ENCODE data around the gene PNLDC1.
"Not testable (repeated sequence)": the region's sequence is repeated elsewhere in the genome, so short reads cannot be mapped to it uniquely, and the experiment has no call there.

Gene PNLDC1

DNA sequence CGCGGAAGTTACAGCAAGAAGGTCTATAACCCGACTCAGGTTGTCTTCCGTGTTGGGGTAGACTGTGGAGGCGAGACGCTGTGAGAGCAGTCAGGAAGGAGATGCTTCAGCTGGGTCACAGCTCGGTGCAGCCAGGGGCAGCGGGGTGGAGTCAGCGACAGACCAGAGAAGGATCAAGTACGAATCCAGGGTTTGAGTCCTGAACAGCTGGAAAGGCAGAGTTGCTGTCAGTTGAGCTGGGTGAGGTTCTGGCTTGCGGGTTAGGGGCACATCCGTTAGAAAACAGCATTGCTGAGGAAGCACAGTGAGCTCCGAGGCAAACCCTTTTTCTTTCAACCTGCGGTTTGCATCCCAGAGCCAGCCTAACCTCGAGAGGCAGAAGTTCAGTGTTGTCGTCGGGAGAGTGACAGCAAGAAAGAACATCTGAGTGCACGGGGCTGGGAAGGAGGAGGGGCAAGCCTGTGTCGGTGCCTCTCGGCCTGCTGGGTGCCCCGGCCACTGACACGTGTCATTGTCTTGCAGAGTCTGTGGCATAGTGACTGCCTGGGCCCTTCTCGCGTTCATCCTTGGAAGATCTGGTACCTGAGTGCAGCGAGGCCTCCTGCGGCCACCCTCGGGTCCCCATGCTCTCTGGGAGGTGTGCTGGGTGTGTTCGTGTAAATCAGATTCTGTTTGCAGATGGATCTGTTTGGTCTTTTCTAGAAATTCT, 20.0 kb downstream of the PNLDC1 start:
- no peak for DNase-seq (ENCODE audit: low spot score)

- DNase-seq (ENCODE audit: low spot score) = no peak
These were observed 21.0 kb downstream of the PNLDC1 start for GRCh38 chr6:159821122-159821521.

DNA sequence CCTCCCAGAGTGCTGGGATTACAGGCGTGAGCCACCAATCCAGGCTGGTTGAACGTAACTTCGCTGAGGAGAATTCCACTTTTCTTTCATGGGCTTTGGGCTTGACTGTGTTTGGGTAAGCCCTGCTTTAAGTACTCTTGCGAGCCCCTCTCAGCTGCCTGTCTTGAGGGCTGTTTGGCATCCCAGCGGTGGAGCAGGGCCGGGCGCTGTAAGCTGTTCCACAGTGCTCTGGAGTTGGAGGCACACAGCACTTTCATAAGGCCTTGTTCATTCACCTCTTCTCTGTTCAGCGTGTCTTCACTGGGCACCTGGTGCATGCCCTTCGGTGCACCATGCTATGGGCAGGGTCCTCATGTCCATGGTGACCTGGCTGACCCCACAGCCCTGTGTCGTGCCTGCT, 21.6 kb downstream of the PNLDC1 start:
- no peak for DNase-seq (ENCODE audit: low spot score)

DNA sequence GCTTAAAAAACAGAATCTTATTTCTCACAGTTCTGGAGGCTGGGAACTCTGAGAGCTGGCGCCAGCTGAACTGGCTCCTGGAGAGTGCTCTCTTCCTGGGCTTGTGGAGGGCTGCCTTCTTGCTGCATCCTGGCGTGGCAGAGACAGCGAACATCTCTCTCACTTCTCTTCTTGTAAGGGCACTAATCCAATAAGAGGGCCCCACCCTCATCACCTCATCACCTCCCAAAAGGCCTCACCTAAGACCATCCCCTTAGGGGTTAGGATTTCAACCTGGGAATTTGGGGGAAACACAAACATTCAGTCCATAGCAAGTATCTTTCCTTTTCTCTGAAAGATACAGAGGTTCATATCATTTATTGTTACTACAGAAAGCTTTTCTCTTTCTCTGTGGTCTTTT, 23.9 kb downstream of the PNLDC1 start:
- DNase-seq (ENCODE audit: low spot score) = no peak

DNA sequence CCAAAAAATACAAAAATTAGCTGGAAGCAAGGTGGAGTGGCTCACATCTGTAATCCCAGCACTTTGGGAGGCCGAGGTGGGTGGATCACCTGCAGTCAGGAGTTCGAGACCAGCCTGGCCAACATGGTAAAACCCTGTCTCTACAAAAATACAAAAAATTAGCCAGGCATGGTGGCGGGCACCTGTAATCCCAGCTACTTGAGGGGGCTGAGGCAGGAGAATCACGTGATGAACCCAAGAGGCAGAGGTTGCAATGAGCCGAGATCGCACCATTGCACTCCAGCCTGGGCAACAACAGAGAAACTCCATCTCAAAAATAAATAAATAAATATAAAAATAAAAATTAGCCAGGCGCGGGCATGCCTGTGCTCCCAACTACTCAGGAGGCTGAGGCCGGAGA, 24.6 kb downstream of the PNLDC1 start:
- not testable (repeated sequence) for DNase-seq (ENCODE audit: low spot score)

DNA sequence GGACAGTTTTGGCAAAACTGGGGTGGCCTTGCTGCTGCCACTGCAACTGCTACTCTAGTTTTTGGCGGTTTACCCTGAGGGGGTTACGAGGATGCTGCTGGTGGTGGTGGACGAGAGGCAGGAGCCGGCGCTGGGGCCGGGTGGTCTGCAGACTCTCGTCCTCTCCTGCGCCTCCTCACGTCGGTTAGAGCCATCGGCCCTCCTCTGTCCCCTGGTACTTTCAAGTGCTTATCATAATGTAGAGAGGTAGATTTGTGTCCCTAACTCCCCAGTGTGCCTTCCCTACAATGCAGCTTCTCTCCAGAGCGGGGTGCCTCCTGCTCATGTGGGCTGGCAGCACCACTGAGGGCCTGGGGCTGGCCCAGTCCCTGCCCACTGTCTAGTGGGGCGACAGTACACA, 25.9 kb downstream of the PNLDC1 start:
- DNase-seq (ENCODE audit: low spot score) = no peak

DNA sequence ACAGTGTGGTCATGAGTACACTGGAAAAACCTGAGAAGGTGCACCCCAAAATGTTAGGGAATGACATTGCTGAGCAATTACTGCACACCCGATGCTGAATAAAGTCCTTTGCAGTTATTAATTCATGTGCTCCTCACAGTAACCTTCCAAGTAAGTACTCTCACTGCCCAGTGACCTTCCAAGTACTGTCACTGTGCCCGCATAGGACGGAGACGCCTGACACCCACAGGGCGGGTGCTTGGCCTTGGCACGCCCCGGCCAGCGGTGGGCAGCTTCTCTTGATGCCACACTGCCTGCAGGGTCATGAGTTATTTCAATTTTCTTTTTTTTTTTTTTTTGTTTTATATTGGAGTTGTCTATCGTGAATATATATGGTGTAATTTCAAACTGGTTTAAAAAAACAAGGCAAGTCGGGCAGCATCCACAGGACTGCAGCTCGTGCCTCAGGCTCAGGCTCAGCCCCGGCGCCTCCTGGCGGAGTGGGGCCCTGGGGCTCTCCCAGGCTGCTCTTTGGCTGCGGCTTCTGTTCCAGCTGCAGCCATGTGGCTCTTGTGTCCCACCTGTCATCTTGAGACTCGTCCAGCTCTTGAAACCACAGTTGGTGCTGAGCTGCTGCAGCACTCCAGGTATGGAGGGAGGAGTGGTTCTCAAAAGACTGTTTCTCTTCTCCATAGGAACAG, 27.0 kb downstream of the PNLDC1 start:
- no peak for DNase-seq (ENCODE audit: low spot score)

- no peak for DNase-seq (ENCODE audit: low spot score)
These were observed 28.0 kb downstream of the PNLDC1 start for GRCh38 chr6:159828074-159828473.

DNA sequence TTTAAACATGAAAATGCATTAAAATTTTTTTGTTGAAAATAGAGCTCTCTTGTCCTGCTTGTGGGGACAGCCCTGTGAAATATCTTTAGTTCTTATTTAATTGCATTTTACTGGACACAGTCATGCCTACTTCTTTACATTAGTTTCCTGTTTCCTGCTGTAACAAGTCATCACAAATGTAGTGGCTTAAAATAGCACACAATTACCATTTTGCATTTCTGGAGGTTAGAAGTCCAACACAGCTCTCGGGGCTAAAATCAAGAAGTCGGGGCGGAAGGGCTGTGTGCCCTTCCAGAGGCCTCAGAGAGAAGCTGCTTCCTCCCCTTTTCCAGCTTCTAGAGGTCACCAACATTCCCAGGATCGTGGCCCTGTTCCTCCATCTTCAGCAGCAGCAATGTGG, 29.4 kb downstream of the PNLDC1 start:
- DNase-seq (ENCODE audit: low spot score) = no peak

- no peak for DNase-seq (ENCODE audit: low spot score)
These were observed 30.7 kb downstream of the PNLDC1 start for GRCh38 chr6:159830501-159831372.

DNA sequence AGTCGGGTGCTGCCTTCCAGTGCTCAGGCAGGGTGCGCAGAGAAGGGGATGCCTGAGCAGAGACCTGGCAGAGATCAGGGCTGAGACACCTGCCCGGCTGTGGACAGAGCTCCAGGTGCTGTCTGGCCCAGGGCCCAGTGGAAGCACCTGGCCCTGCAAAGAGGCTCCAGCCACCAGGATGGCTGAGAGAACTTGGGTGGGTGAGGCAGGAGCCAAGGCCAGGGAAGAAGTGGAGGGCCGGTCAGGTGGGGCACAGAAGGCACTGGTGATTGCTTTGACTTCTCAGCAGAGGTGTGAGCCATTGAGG, 31.2 kb downstream of the PNLDC1 start:
- DNase-seq (ENCODE audit: low spot score) = no peak

DNA sequence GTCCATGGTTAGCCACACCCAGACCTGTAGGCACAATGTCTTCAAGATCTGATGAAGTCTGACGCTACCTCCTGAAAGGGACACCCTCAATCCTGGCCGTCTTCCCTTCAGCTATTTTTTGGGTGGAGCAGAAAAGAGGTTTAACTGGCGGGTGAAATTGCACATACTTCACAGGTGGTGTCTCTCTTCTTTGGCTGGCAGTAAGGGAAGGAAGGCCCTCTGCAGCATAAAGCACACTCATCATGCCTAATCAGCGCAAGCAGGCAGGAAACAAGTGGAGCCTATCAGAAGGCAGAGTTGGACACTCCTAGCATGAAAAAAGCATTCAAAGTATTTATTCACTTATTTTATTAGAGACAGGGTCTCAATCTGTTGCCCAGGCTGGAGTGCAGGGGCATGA, 32.9 kb downstream of the PNLDC1 start:
- DNase-seq (ENCODE audit: low spot score) = no peak

DNA sequence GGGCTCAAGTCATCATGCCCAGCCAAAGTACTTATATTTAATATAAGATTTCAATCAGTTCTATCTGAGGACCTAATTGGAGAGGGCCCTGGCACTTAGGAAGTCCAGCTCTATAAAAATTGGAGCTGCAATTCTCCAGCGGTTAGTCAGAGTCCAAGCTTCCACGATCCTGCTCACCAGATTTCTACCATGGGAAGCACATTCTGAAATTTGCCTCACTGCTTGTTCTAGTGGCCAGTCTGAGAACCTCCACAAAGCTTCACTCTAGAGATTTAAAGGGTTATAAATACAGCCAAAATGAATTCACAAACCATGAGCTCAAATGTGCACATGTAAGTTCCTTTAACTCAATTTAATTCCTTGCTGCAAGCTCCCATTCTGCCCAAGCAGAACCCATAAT, 33.5 kb downstream of the PNLDC1 start:
- DNase-seq (ENCODE audit: low spot score) = no peak

GRCh38 chr6:159833997-159834603, 34.0 kb downstream of the PNLDC1 start:
- no peak for DNase-seq (ENCODE audit: low spot score)

- no peak for DNase-seq (ENCODE audit: low spot score)
These were observed 36.8 kb downstream of the PNLDC1 start for GRCh38 chr6:159836718-159837490.

DNA sequence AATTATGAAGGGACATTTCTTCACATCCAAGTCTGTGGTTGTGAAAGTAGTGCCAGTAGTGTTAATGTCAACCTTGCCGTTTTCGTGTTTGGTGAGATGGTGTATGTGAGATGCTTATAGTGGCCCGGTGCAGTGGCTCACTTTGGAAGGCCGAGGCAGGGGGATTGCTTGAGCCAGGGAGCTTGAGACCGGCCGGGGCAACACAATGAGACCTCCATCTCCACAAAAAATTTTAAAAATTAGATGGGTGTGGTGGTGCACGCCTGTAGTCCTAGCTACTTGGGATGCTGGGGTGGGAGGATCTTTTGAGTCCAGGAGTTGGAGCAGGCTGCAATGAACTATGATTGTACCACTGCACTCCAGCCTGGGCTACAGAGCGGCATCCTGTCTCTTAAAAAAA, 37.4 kb downstream of the PNLDC1 start:
- no peak for DNase-seq (ENCODE audit: low spot score)

DNA sequence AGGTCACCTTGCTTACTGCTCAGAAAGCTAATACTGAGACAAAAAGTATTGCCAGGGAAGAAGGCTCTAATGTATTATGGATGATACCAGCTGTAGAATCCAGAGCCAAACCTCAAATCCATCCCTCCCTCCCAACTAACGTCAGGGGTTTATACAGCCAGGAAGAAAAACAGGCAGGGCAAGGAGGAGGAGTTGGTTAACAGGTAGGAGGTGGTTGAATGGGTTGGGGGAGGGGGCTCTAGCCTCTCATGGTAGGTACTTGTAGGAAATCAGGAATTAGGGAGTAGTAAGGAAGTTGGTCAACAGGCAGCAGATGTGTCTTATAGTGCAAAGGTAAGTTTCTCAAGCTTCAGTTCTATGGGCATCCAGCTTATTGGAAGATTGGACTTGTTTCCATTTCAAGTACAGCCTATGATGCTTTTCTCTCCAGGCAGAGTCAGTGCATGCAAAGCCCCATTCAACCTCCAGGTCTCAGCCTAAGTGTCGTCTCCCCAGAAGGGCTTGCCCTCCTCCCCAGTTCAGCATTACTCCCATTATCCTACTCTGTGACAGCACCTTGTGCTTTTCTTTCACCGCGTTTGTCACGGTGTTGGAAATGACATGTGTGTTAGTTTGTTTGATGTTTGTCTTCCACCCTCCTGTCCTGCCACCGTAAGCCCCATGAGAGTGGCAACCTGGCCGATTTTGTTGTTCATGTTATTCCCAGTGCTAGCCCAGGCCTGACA, 38.1 kb downstream of the PNLDC1 start:
- no peak for DNase-seq (ENCODE audit: low spot score)

GRCh38 chr6:159842035-159842434, 42.0 kb downstream of the PNLDC1 start:
- peak; percentile 20 for DNase-seq (ENCODE audit: low spot score)

DNA sequence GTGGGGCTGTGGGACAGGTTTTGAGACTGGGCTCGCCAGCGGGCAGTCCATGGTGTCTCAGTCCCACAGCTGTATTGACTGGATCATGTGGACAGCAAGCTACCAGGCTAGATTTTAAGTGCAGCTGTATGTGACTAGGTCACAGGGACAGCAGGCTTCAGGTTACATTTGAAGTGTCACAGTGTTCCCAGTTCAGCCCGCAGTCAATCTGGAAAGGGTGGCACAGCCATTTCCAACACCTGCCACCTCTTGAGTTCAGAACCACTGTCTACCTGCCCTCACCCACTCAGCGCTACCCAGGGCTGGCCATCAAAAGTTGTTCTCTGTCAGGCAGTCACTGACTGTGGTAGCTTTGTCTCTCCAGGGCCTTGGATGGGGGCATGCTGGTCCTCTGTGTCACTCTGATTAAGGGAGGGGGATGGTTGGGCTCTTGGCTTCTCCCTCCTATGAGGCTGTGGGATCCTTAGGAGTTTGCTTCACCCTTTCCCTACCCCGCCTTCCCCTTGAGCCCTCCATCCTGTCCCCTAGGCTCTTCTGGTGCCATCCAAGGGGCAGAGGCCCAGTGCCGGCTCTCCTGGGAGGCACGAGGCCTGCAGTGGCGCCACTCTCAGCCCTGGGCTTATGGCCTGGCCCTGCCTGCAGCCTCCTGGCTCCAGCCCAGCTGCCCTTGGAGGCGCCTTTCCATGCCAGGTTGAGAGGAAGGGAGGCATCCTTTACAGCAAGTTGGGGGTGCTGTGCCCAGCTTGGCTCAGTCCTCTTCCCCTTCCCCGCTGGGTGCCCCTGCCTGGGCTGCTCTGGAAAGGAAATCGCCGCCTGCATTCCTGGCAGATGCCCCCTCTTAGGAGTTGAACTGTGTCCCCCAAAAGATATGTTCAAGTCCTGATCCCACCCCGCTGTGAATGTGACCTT, 44.9 kb downstream of the PNLDC1 start:
- DNase-seq (ENCODE audit: low spot score) = no peak

DNA sequence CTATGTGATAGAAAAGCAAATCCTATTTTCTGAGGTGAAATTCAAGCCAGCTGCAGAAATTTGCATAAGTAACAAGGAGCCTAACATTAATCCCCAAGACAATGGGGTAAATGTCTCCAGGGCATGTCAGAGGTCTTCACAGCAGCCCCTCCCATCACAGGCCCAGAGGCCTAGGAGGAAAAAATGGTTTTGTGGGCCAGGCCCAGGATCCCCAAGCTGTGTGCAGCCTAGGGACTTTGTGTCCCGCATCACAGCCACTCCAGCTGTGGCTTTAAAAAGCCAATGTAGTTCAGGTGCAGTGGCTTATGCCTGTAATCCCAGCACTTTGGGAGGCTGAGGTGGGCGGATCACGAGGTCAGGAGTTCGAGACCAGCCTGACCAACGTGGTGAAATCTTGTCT, 48.5 kb downstream of the PNLDC1 start:
- DNase-seq (ENCODE audit: low spot score) = not testable (repeated sequence)
